Measurements from ENCODE around the gene DCAKD.
A peak's percentile ranks its signal among the peaks of the same experiment; 100 is the strongest.

The DCAKD gene

DNA sequence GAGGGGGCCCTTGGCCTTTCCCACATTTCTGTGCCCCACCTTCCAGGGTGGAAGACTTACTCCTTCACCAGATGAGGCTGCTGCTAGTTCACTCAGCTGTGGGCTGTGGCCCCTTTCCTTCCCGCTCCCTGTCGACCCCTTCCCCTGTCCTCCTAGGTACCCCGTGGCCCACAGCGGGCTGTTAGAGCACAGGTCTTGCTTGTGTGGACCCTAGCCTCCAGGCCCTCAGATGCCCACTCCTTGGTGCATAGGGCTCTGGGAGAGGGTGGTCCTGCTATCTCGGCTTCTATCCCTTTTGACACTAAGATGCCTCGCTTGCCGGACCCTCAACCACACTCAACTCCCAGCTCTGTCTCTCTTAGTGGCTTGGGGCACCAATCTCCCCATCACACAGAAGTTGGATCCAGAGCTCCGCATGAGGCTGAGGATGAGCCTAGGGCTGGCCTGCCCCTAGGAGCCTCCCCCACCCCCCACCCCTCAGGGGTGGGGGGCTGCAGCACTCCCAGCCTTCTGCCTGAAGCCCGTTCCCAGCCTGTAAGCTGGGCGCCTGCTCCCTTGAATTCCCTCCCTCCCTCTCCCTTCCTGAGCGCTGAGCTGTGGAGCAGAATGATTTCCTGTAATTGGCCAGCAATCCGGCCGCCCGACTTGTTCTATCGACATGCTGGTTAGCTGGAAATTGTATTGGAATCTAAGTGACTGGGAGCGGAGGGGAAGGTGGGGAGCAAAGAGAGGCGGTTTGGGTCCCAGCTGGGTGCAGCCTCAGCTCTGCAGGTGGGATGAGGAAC is 30.9 kb downstream of the DCAKD start:
- TF ChIP-seq CTCF (IDR thresholded peaks at IDR 0.05) (no peak), ZFX (IDR thresholded peaks at IDR 0.05; ENCODE audit: borderline replicate concordance) (no peak)
- 0 out of 2 replicates have a peak overlapping the region, but pooled peaks have one; percentile 43 for H3K27ac ChIP-seq

- peak overlapping the region; percentile 43; the same call in 1 of the 2 replicates for H3K27ac ChIP-seq
- TF ChIP-seq CTCF (IDR thresholded peaks at IDR 0.05) (peak; percentile 91), ZFX (IDR thresholded peaks at IDR 0.05; ENCODE audit: borderline replicate concordance) (no peak)
These were observed 32.4 kb downstream of the DCAKD start for GRCh38 chr17:45018848-45019711.

DNA sequence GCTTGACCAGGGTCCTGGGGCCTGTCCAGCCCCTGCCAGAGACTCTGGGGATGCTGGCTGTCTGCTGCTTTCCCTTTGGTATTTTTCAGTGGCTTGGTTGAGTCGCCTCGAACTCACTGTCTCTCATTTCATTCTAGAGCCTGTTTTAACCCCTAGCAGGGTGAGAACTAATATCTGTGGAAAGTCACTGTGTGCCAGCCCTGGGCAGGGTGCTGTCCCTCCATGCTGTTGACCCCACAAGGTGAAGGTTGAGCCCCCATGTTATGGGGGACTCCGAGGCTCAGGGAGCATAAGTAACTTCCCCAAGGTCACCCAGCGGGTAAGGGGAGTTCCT is 33.0 kb downstream of the DCAKD start:
- TF ChIP-seq CTCF (IDR thresholded peaks at IDR 0.05) (no peak), ZFX (IDR thresholded peaks at IDR 0.05; ENCODE audit: borderline replicate concordance) (no peak)
- H3K27ac ChIP-seq, result peak overlapping the region; percentile 43

- TF ChIP-seq CTCF (IDR thresholded peaks at IDR 0.05) (peak; percentile 56), ZFX (IDR thresholded peaks at IDR 0.05; ENCODE audit: borderline replicate concordance) (no peak)
- H3K27ac ChIP-seq, result no peak overlapping the region
These were observed 34.6 kb downstream of the DCAKD start for GRCh38 chr17:45016823-45017222.

DNA sequence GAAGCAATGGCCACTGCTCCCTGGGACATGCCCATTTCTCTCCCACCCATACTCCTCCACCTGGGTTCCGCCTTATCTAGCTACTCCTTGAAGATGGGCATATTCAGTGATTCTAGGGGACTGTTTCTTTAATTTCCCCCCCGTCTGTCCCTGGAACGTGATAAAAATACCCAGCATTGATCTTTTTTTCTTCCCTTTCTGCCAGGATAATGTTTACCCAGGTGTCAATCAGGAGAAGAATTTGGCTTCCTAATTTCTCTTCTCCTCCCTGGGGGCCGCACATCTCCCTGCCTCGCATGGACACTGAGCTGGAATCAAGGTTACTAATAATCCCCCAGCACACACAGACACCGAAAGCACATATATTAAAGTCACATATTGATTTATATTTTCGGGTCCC is 35.2 kb downstream of the DCAKD start:
- H3K27ac ChIP-seq, result no peak overlapping the region
- no peak for TF ChIP-seq CTCF (IDR thresholded peaks at IDR 0.05)
- TF ChIP-seq ZFX (IDR thresholded peaks at IDR 0.05; ENCODE audit: borderline replicate concordance), result no peak

DNA sequence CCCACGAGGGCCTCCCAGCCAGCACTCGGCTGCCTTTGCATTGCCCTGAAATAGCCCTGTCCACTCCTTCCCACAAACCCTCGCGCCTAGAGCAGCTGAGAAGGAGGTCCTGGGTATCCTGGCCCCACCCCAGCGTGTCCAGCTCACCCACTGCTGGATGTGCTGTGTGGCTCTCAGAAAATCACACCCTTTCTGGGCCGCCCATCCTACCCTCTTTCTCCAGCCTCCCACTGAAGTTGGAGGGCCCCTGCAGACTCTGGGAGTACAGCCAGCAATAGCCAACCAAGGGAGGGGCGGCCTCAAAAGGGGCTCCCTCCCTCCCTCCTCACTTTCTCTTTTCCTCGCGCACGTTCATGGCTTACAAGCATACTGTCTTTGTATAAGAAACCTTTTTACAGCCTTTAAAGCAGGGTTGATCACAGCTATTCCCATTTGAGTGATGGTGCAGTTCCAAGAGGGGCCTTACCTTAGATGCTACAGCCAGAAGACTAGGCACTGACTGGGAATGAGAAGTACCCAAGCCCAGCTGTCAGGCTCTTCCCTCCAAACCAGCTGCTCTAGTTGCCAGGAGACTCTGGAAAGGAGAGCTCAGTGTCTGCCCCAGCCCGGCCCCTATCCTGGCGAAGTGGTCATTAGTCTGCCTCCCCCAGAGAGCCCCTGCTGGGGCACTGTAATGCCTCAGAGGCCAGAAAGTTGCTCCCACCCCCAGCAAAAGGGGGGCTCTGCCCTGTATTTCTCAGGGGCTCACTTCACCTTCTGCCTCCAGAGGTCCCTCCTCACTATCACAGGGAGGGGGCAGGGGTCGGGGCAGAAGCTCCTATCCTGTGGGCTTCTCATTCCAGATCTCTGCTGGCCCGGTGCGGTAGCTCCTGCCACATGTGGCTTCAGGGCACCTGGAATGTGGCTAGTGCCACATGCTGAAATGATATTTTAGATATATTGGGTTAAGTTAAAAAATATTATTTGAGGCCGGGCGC is 38.1 kb downstream of the DCAKD start:
- no peak for TF ChIP-seq CTCF (IDR thresholded peaks at IDR 0.05)
- TF ChIP-seq ZFX (IDR thresholded peaks at IDR 0.05; ENCODE audit: borderline replicate concordance), result no peak
- H3K27ac ChIP-seq, result no peak overlapping the region

All from 22Rv1 (cell line).